Heart left ventricle (tissue), 13 donors: Measurements from ENCODE around the gene PEX1.

Experiments
- POLR2A ChIP-seq, 2 donors: fragments of 450-650 bp; IDR thresholded peaks; one replicate each; pipeline ENCODE4 v1.6.1; 2017; ENCODE audit warnings: antibody characterized with exemption in 2 of 2, mild to moderate bottlenecking in 2 of 2, moderate library complexity in 2 of 2
- TF ChIP-seq, protein P1 (sequence below), 12 donors: fragments of 200-600 bp; sonication (generic) in 4 of 12; IDR thresholded peaks; one replicate each; pipeline versions ENCODE4 v1.5.0 to v1.8.0; 2018 to 2022; ENCODE audit warnings: antibody characterized with exemption in 12 of 12, mild to moderate bottlenecking in 5 of 12
- donor health status: ischemic (EF 13 %, LVEDD 7.1; RV severe dilation, severe dysfunction).
- donor health status: DM: no; HTN: yes; CAD: no.
- donor health status: DM: no; HTN: no; CAD: no.
- donor health status: ischemic (EF 25% LVEDD 6.9; RV normal size, moderate dysfunction).
- donor health status: ischemic (EF 25% LVEDD 5.7; RV mildly dilated, moderate dysfunction).
- donor health status: ischemic (EF 35%, LVEDD 5.7; RV mildly dilated, moderate dysfunction).
- donor health status: nonischemic (EF 11% LVEDD 7.7; RV severe dilation, severe dysfunction).
- donor health status: DM: yes; HTN: yes; CAD: no.
- donor health status: PGD.
- donor health status: ischemic (EF 29% LVEDD 5.4; RV normal size, mild dysfunction).
- donor health status: nonischemic (EF 23%, LVEDD 6.1; RV moderate dilation, normal function).

DNA sequence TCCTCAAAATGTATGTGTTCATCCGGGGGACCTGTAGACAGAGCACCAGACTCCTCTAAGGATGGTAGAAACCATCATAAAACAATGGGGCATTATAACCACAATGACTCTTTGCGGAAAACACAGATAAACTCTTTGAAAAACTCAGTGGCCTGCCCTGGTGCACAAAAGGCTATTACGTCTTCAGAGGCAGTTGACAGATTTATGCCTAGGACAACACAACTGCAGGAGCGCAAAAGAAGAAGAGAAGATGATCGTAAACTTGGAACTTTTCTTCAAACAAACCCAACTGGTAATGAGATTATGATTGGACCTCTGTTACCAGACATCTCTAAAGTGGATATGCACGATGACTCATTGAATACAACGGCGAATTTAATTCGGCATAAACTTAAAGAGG, 6.3 kb upstream of the PEX1 start:
- TF ChIP-seq, protein P1, sequence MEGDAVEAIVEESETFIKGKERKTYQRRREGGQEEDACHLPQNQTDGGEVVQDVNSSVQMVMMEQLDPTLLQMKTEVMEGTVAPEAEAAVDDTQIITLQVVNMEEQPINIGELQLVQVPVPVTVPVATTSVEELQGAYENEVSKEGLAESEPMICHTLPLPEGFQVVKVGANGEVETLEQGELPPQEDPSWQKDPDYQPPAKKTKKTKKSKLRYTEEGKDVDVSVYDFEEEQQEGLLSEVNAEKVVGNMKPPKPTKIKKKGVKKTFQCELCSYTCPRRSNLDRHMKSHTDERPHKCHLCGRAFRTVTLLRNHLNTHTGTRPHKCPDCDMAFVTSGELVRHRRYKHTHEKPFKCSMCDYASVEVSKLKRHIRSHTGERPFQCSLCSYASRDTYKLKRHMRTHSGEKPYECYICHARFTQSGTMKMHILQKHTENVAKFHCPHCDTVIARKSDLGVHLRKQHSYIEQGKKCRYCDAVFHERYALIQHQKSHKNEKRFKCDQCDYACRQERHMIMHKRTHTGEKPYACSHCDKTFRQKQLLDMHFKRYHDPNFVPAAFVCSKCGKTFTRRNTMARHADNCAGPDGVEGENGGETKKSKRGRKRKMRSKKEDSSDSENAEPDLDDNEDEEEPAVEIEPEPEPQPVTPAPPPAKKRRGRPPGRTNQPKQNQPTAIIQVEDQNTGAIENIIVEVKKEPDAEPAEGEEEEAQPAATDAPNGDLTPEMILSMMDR (IDR thresholded peaks at IDR 0.05): no peak
- no peak for TF ChIP-seq POLR2A (IDR thresholded peaks at IDR 0.05)
